LNCAP (cell line): Measurements from ENCODE around the gene CREB3L2.

Experiments
- CTCF ChIP-seq: fragments of 450-650 bp; IDR thresholded peaks from 2 replicates; pipeline ENCODE4 v1.5.1; 2017; ENCODE audit warnings: mild to moderate bottlenecking

CREB3L2 gene

GRCh38 chr7:137835486-137836112 is 166.3 kb downstream of the CREB3L2 start:
- no peak for TF ChIP-seq CTCF

GRCh38 chr7:137834552-137834951 is 167.3 kb downstream of the CREB3L2 start:
- TF ChIP-seq CTCF, result no peak

GRCh38 chr7:137832382-137832781 is 169.5 kb downstream of the CREB3L2 start:
- TF ChIP-seq CTCF, result no peak

- no peak for TF ChIP-seq CTCF
These were observed 172.4 kb downstream of the CREB3L2 start for GRCh38 chr7:137829337-137829992.

- no peak for TF ChIP-seq CTCF
These were observed 173.4 kb downstream of the CREB3L2 start for GRCh38 chr7:137828456-137828855.

- TF ChIP-seq CTCF, result no peak
These were observed 176.4 kb downstream of the CREB3L2 start for GRCh38 chr7:137825489-137825888.
